ENCODE data around the gene OR13H1. TPM values are rescaled to one million over a fixed set of nuclear protein-coding genes. Genes with fewer than 3 reads are reported as not detected.

Gene OR13H1
- total RNA-seq, 1 experiment from 2014 or later: not detected

- Histone ChIP-seq H4K20me1 (ENCODE audit: control insufficient read depth, insufficient read depth, insufficient read length) (no peaks in the 10 kb centered on the region), H3K23ac (ENCODE audit: insufficient read length, low read depth, low read length) (no peak overlapping the region), H3K9ac (ENCODE audit: extremely low read depth, insufficient read length, low read length) (no peak overlapping the region), H3K4ac (ENCODE audit: low read depth, low read length) (no peak overlapping the region), H3T11ph (ENCODE audit: low read length) (no peak overlapping the region), H4K91ac (ENCODE audit: insufficient read length, low read depth, low read length) (no peak overlapping the region), H2BK15ac (ENCODE audit: low read depth, low read length) (no peak overlapping the region), H3K18ac (ENCODE audit: insufficient read length, low read depth, low read length) (no peak overlapping the region), H4K8ac (replicated peaks; ENCODE audit: insufficient read length, low read depth, low read length) (no peak overlapping the region), H2BK20ac (ENCODE audit: low read depth, low read length, poor library complexity, severe bottlenecking) (no peak overlapping the region), H3K9me3 (ENCODE audit: control insufficient read depth, low read depth, low read length) (no peaks in the 10 kb centered on the region), H3K4me1 (ENCODE audit: insufficient read depth, low read length) (no peaks in the 10 kb centered on the region), H3K14ac (ENCODE audit: insufficient read depth, low read length) (no peak overlapping the region), H3K79me2 (ENCODE audit: insufficient read depth, low read length) (peaks cover 2% of the 10 kb centered on the region; the same call in 1 of the 2 replicates), H2BK5ac (ENCODE audit: insufficient read length, low read length) (no peak overlapping the region), H2AK5ac (ENCODE audit: insufficient read length, low read length) (no peak overlapping the region), H2BK12ac (ENCODE audit: insufficient read length, low read depth, low read length) (no peak overlapping the region), H3K79me1 (ENCODE audit: insufficient read depth, low read depth, low read length, poor library complexity, severe bottlenecking) (no peaks in the 10 kb centered on the region), H2AFZ (ENCODE audit: low read length) (no peak overlapping the region), H3K23me2 (ENCODE audit: insufficient read length, low read depth, low read length, poor library complexity, severe bottlenecking) (no peaks in the 10 kb centered on the region), H3K4me2 (ENCODE audit: insufficient read depth, insufficient read length, low read length) (no peak overlapping the region), H3K27ac (ENCODE audit: insufficient read length, low read depth, low read length) (no peak overlapping the region), H3K27me3 (ENCODE audit: insufficient read depth, low read length) (no peaks in the 10 kb centered on the region), H4K5ac (ENCODE audit: insufficient read length, low read depth, low read length) (no peak overlapping the region), H2BK120ac (ENCODE audit: low read depth, low read length, poor library complexity, severe bottlenecking) (no peak overlapping the region), H3K56ac (ENCODE audit: insufficient read length, low read depth, low read length) (no peak overlapping the region)
- Mint-ChIP-seq H3K4me3 (no peak overlapping the region), H3K36me3 (ENCODE audit: insufficient read depth in 1 of 3, low read depth in 3 of 3) (no peaks in the 10 kb centered on the region; a peak in 1 of 7 replicates), H3K4me1 (no peaks in the 10 kb centered on the region), H3K27ac (no peak overlapping the region), H3K9me3 (no peaks in the 10 kb centered on the region), H3K27me3 (ENCODE audit: low read depth) (no peaks in the 10 kb centered on the region)
- no peak for TF ChIP-seq CTCF (conservative IDR thresholded peaks at IDR 0.05)
- DNase-seq: no peak
- WGBS (ENCODE audit: extremely low coverage, insufficient read length, low lambda C conversion rate): no CpG with 5 or more reads among the region's 2 CpGs
Observed at GRCh38 chrX:131564553-131565229, 20.8 kb downstream of the OR13H1 start.
